HG03135 (cell line): ENCODE measurements around the gene CPLANE2.
"Not testable (repeated sequence)": the region's sequence is repeated elsewhere in the genome, so short reads cannot be mapped to it uniquely, and the experiment has no call there.

Experiments used
- ATAC-seq: cut with Tn5 transposase; IDR thresholded peaks from one replicate; pipeline ENCODE4 v1.9.1; 2021; ENCODE audit warnings: mild to moderate bottlenecking, moderate library complexity; ENCODE audit not compliant: unreplicated experiment

CPLANE2 gene

DNA sequence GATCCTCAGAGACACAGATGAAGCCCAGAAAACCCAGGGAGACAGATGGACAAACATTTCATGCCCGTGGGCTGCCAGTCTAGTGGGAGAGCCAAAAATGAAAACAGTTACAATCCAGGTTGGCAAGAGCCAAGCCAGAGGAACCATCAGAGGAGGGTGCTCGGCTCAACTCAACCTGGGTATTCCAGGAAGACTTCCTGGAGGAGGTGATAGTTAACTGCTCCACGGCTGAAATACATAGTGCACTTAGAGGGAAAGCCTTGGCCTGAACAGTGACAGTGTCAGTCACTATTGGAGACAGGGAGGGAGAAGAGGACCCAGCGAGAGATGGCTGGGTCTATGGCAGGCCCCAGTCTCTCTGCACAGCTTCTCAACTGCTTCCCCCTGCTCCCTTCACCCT is 26.4 kb downstream of the CPLANE2 start:
- ATAC-seq, result no peak

GRCh38 chr1:16209847-16210407 is 27.1 kb downstream of the CPLANE2 start:
- no peak for ATAC-seq

DNA sequence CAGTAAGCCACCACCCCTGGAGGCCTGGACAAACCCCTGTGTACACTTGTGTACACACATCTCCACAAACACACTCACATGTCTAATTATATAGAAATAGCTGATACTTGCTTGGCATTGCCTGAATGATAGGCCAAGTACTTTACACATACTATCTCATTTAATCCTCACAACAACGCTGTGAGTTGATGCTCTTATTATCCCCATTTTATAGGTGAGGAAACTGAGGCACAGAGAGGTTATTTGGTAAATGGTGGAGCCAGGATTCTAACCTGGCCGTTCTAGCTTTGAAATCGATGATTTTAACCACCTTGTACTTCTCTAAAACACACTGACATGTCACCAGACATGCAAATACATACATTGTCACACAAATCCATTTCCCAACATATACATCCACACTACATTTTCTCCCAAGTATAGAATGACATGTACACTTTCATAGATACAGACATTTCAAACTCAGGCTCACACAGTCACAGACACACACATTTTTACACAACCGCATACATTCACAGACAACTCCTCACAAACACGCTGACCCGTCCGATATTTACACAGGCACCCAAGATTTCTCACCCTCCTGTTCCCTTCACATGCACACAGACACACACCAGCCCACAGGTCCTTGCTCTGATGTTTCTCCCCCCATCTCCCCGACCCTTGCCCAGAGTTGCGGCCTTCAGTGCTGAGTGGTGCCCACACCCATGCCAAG is 27.7 kb downstream of the CPLANE2 start:
- ATAC-seq, result no peak

- no peak for ATAC-seq
These were observed 28.6 kb downstream of the CPLANE2 start for GRCh38 chr1:16208270-16208987.

- ATAC-seq, result no peak
These were observed 29.4 kb downstream of the CPLANE2 start for GRCh38 chr1:16207318-16208269.

GRCh38 chr1:16206547-16207317 is 30.3 kb downstream of the CPLANE2 start:
- ATAC-seq, result peak; percentile 59

DNA sequence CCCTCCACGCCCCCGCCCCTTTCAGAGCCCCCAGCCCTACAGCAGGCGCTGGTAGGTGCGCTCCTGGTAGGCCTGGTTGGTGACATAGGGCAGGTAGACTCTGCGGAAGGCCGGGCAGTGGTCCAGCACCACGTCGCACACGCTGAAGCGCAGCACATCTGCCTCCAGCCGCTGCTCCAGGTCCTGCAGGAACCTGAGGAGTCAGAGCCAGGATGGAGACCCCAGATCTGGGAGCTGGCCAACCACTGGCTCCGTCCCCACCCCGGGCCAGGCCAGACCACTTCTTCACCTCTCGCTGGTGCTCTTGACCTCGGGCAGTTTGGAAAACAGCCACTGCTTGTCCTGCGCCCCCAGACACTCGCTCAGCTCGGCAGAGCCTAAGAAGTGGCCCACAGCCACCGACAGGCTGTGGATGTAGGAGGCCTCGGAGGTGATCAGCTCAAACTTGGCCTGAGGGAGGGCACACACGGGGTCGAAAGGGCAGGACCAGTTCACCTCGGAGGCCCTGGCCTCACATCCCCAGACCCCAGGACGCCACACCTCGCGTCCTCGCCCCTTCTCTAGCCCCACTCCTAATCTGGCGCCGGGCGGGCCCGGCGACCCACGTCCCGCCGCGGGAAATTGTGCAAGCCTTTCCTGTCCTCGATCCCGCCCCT is 31.0 kb downstream of the CPLANE2 start:
- peak; percentile 21 for ATAC-seq

GRCh38 chr1:16205334-16205671 is 31.7 kb downstream of the CPLANE2 start:
- no peak for ATAC-seq

GRCh38 chr1:16204634-16205333 is 32.2 kb downstream of the CPLANE2 start:
- no peak for ATAC-seq

DNA sequence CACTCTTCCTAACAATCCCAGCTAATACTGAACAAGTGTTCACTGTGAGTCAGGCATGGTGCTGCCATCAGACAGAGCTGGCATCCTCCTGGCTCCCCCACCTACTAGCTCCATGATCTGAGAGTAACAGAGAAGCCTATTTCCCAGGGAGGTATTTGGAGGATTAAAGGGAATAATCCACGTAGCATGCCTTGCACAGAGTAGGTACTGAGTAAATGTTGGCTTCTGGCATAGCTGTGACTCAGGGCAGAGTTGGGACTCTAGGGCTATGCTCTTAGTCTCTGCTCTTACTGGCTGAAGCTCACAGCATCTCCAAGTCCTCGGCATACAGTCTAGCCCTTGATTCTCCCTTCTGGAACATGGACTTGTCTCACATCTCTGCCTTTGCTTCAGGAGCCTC is 32.8 kb downstream of the CPLANE2 start:
- ATAC-seq, result no peak

GRCh38 chr1:16203550-16203949 is 33.4 kb downstream of the CPLANE2 start:
- ATAC-seq, result no peak

DNA sequence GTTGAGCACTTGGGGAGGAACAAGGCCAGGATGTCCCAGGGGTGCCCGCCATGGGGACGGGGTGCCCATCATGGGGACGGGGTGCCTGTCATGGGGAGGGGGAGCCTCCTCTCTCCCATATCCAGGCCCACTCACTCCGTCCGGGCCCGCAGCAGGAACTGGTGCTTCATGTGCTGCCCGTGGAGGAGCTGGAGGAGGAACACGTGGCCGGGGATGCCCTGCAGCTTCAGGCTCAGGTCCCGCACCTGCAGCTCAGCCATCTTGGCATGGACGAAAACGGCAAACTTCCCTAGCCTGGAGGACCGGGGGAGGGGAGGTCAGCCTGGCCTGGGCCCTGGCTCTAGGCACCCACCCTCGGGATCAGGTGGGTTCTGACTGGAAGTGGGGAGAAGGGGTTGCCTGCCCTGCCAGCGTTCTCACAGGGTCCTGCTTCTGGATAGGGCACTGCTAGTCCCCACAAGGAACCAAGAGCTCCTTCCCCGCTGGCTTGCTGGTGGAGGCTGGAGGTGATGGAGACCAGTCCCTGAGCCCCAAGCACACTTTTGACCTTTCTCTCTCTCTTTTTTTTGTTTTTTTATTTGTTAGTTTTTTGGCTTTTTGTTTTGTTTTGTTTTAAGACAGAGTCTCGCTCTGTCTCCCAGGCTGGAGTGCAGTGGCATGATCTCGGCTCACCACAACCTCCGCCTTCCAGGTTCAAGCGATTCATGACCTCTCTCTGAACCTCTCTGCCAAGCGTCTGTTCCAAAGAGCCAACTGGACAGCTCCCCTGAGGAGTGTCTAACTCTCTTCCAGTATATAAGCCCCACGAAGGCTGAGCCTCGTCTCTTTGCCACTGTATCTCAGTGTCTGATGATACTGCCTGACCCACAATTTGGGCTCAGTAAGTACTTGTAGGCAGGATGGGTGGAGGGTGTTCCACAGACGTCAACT is 34.4 kb downstream of the CPLANE2 start:
- ATAC-seq, result no peak

DNA sequence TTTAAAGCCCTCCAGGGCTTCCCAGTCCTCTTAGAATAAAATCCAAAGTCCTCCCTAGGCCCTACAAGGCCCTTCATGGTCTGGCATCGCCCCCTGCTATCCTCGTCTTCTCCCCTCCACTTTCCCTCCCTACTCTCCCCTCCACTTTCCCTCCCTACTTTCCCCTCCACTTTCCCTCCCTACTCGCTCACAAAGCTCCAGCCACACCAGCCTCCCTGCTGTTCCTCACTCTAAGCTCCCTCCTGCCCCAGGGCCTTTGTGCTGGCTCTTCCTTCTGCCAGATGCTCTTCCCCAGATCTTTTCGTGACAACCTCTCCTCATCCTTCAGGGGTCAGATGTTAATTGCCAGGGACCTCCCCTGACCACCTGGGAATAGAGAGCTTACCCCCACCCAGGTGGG is 37.3 kb downstream of the CPLANE2 start:
- no peak for ATAC-seq

- no peak for ATAC-seq
These were observed 37.9 kb downstream of the CPLANE2 start for GRCh38 chr1:16199157-16199501.

- no peak for ATAC-seq
These were observed 38.4 kb downstream of the CPLANE2 start for GRCh38 chr1:16198444-16199156.

DNA sequence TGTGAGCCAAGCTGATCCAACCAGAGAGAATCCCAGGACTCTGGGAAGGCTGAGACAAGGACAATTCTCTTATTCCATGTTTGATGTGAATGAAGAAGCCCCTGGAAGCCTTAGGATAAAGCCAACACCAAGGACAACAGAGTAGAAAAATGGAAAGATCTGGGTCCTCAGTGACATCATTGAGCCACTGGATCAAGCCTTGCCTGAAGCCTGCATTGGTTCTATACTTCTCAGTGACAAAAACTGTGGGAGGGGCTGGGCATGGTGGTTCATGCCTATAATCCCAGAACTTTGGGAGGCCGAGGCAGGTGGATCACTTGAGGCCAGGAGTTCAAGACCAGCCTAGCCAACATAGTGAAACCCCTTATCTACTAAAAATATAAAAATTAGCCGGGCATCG is 40.1 kb downstream of the CPLANE2 start:
- ATAC-seq, result no peak

DNA sequence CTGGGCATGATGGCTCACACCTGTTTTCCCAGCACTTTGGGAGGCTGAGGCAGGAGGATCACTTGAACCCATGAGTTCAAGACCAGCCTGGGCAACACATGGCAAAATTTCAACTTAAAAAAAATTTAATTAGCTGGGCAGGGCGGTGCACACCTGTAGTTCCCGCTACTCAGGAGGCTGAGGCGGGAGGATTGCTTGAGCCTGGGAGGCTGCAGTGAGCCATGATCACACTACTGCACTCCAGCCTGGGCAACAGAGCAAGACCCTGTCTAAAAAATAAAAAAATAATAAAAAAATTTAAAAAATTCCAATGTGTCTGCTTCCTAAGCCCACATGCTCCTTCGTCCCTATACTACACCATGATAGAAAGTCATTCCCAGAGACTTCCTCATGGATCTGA is 40.8 kb downstream of the CPLANE2 start:
- not testable (repeated sequence) for ATAC-seq

DNA sequence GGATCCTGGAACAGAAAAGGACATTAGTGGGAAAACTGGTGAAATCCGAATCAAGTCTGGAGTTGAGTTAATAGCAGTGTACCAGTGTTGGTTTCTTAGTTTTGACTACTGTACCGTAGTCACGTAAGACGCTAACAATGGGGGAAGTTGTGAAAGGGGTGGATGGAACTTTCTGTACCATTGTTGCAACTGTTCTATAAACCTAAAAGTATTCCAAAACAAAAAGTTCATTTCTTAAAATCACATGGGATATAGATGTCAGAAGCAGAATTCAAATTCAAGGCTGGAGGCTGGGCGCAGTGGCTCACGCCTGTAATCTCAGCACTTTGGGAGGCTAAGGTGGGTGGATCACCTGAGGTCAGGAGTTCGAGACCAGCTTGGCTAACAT is 41.5 kb downstream of the CPLANE2 start:
- no peak for ATAC-seq
